LNCaP clone FGC (cell line): ENCODE measurements around the gene TUT4.

Experiments
- DNase-seq: peaks from one replicate; pipeline ENCODE4 v3.0.0-alpha.2; 2011; ENCODE audit warnings: low read depth
- H3K4me3 ChIP-seq: 2 replicates; pipeline ENCODE4 v1.5.1; 2011; ENCODE audit warnings: mild to moderate bottlenecking, low read depth, low read length, control low read depth
- CTCF ChIP-seq: IDR thresholded peaks from 2 replicates; pipeline ENCODE4 v1.5.1; 2012; ENCODE audit warnings: mild to moderate bottlenecking; ENCODE audit not compliant: control insufficient read depth, insufficient read depth; ENCODE audit errors: extremely low read depth

Gene TUT4

GRCh38 chr1:52404116-52404974 is 148.5 kb downstream of the TUT4 start, which contains the start of the genes ORC1 and PRPF38A:
ORC1 (minus strand) TSS chr1:52404423; CDS start chr1:52402223, 2,200 bp downstream.
PRPF38A (plus strand) TSS chr1:52404602; CDS start chr1:52404750, 148 bp downstream.
- DNase-seq, result peak; percentile 94
- peak; percentile 50 for TF ChIP-seq CTCF
- H3K4me3 ChIP-seq, result peak within 1 kb of the TSS; percentile 82

GRCh38 chr1:52403566-52404115 is 149.3 kb downstream of the TUT4 start:
- H3K4me3 ChIP-seq, result peak overlapping the region; percentile 82
- DNase-seq, result peak; percentile 37
- TF ChIP-seq CTCF, result no peak

GRCh38 chr1:52402860-52403240 is 150.0 kb downstream of the TUT4 start:
- DNase-seq, result no peak
- no peak for TF ChIP-seq CTCF

GRCh38 chr1:52400131-52400530 is 152.8 kb downstream of the TUT4 start:
- no peak for DNase-seq
- H3K4me3 ChIP-seq, result no peak overlapping the region
- TF ChIP-seq CTCF, result no peak

More at GRCh38 chr1:52402860-52403240, 150.0 kb downstream of the TUT4 start:
- peak overlapping the region; percentile 82 for H3K4me3 ChIP-seq

- no peak overlapping the region for H3K4me3 ChIP-seq
- TF ChIP-seq CTCF, result no peak
- no peak for DNase-seq
These were observed 153.3 kb downstream of the TUT4 start for GRCh38 chr1:52399629-52400028.

GRCh38 chr1:52393174-52393573 is 159.7 kb downstream of the TUT4 start:
- no peak for TF ChIP-seq CTCF
- H3K4me3 ChIP-seq, result no peak overlapping the region
- no peak for DNase-seq
